Renal pelvis (tissue), 12 donors: ENCODE measurements around the gene OR9A4. TPM values are rescaled to one million over a fixed set of nuclear protein-coding genes. Genes with fewer than 3 reads are reported as not detected.
"Not testable (repeated sequence)": the region's sequence is repeated elsewhere in the genome, so short reads cannot be mapped to it uniquely, and the experiment has no call there.

ENCODE experiments used
- DNase-seq: peaks from one replicate; pipeline ENCODE4 v3.0.0-alpha.2; 2013
- long read RNA-seq, 16 experiments: transcript quantifications; one replicate each; lab custom pipeline, GENCODE V29; 2026
- polyA plus RNA-seq, 3 donors: library from polyadenylated mRNA; unstranded; fragments of 120-200 nt; gene quantifications; one replicate each; pipeline ENCODE4 v1.2.1, GENCODE V29; 2013; ENCODE audit not compliant: insufficient read length in 3 of 3

OR9A4 gene
- not detected for polyA plus RNA-seq
- long read RNA-seq, donor 1 = 0 reads
- long read RNA-seq, donor 2 = 0 reads
- long read RNA-seq, donor 3 = 0 reads
- long read RNA-seq, donor 4 = 0 reads
- long read RNA-seq, donor 5 = 0 reads
- long read RNA-seq, donor 6 = 0 reads
- long read RNA-seq, donor 7 = 0 reads
- long read RNA-seq, donor 8 = 0 reads
- long read RNA-seq, donor 9 = 0 reads
- long read RNA-seq, donor 10 = 0 reads
- long read RNA-seq, donor 11 = 0 reads
- long read RNA-seq, donor 12 = 0 reads
- long read RNA-seq, donor 13 = 0 reads
- long read RNA-seq, donor 14 = 0 reads
- long read RNA-seq, donor 15 = 0 reads
- long read RNA-seq, donor 16 = 0 reads

- DNase-seq = no peak
These were observed at the start of gene OR9A4 for GRCh38 chr7:141916099-141916498. TSS of gene OR9A4 (plus strand) at chr7:141916399. CDS start at chr7:141918876, 2,477 bp downstream.

- no peak for DNase-seq
These were observed 49.2 kb upstream of the OR9A4 start for GRCh38 chr7:141866974-141867373.

- no peak for DNase-seq
These were observed 43.3 kb upstream of the OR9A4 start for GRCh38 chr7:141872931-141873330.

- DNase-seq = no peak
These were observed 41.4 kb upstream of the OR9A4 start for GRCh38 chr7:141874787-141875186.

- no peak for DNase-seq
These were observed 40.7 kb upstream of the OR9A4 start for GRCh38 chr7:141875453-141875852.

GRCh38 chr7:141876371-141876770 is 39.8 kb upstream of the OR9A4 start:
- DNase-seq = no peak

- no peak for DNase-seq
These were observed 38.8 kb upstream of the OR9A4 start for GRCh38 chr7:141877365-141877764.

GRCh38 chr7:141880960-141881359 is 35.2 kb upstream of the OR9A4 start:
- DNase-seq = no peak

- no peak for DNase-seq
These were observed 31.5 kb upstream of the OR9A4 start for GRCh38 chr7:141884539-141885225.

GRCh38 chr7:141889321-141889720 is 26.9 kb upstream of the OR9A4 start:
- DNase-seq = no peak

- DNase-seq = no peak
These were observed 24.9 kb upstream of the OR9A4 start for GRCh38 chr7:141891336-141891735.

GRCh38 chr7:141899366-141899765 is 16.8 kb upstream of the OR9A4 start:
- DNase-seq = not testable (repeated sequence)

- DNase-seq = no peak
These were observed 9.9 kb upstream of the OR9A4 start for GRCh38 chr7:141906285-141906684.

- no peak for DNase-seq
These were observed 4.8 kb upstream of the OR9A4 start for GRCh38 chr7:141911391-141911790.

GRCh38 chr7:141915565-141915964 is 634 bp upstream of the OR9A4 start:
- DNase-seq = no peak

- DNase-seq = no peak
These were observed 4.1 kb downstream of the OR9A4 start for GRCh38 chr7:141920281-141920680.

GRCh38 chr7:141928146-141928844 is 12.1 kb downstream of the OR9A4 start:
- no peak for DNase-seq

- no peak for DNase-seq
These were observed 12.6 kb downstream of the OR9A4 start for GRCh38 chr7:141928845-141929195.

- no peak for DNase-seq
These were observed 14.0 kb downstream of the OR9A4 start for GRCh38 chr7:141930211-141930610.

GRCh38 chr7:141941075-141941474 is 24.9 kb downstream of the OR9A4 start:
- DNase-seq = no peak

- no peak for DNase-seq
These were observed 27.6 kb downstream of the OR9A4 start for GRCh38 chr7:141943846-141944245.

GRCh38 chr7:141944811-141945210 is 28.6 kb downstream of the OR9A4 start:
- DNase-seq = no peak

- no peak for DNase-seq
These were observed 29.2 kb downstream of the OR9A4 start for GRCh38 chr7:141945356-141945755.
